SH-SY5Y (cell line): ENCODE results near the gene GJA1.

Experiments
- GATA2 ChIP-seq: IDR thresholded peaks from 2 replicates; pipeline ENCODE4 v1.6.1; 2011; ENCODE audit warnings: mild to moderate bottlenecking, low read depth, low read length
- GATA3 ChIP-seq: IDR thresholded peaks from 2 replicates; pipeline ENCODE4 v1.6.1; 2011; ENCODE audit warnings: low read depth, mild to moderate bottlenecking, low read length, moderate library complexity

- TF ChIP-seq GATA3 = no peak
- no peak for TF ChIP-seq GATA2
These were observed 49.9 kb downstream of the GJA1 start for GRCh38 chr6:121485359-121485811.
